HG02678 (cell line): ENCODE measurements around the gene AAK1.
"Not testable (repeated sequence)": the region's sequence is repeated elsewhere in the genome, so short reads cannot be mapped to it uniquely, and the experiment has no call there.

ENCODE experiments used
- ATAC-seq: cut with Tn5 transposase; IDR thresholded peaks from one replicate; pipeline ENCODE4 v1.9.1; 2021; ENCODE audit warnings: mild to moderate bottlenecking, moderate library complexity; ENCODE audit not compliant: unreplicated experiment

The AAK1 gene

DNA sequence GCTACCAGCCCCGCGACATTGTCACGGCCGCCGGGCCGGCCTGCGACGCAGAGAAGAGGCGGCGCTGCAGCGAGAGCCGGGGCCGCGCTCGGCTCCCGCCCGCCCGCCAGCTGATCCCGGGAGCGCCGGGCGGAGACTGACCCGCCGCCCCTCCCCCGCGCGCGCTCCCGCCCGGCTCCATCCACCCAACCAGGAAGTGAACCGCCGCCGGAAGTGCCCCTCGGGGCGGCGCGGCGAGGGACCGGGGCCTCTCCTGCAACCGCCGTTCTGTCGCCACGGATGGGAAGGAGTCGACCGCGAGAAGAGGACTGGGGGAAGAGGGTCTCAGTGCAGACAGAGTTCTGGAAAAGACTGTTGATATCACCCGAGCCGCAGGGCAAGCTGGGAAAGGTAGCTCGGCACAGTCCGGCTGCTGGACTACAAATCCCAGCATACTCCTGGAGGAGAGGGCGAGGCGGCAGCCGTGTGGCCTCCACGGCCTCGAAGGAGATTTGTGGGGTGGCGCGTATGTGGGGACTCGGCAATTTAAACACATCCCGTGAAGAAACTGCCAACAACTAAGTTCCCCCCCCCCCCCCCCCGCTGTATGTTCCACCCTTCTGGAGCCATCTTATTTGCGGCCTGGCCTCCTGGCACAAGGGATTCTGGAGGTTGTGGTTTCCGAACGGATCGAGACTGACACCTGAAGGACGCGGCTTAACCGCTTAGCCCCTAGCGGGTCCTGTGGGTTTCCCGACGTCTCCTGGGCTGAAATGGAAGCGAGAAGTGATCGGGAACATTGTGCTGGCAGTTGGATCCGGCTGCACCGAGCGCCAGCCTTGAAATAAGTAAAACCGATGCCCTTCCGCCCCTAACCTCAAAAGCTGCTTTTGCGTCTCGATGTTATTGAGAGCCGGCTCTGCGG lies at the start of gene AAK1:
Gene AAK1, minus strand, starts transcription at position 138 of the 904 bp plus-strand sequence. CDS start 699 bp downstream, outside the sequence.
- peak; percentile 51 for ATAC-seq

DNA sequence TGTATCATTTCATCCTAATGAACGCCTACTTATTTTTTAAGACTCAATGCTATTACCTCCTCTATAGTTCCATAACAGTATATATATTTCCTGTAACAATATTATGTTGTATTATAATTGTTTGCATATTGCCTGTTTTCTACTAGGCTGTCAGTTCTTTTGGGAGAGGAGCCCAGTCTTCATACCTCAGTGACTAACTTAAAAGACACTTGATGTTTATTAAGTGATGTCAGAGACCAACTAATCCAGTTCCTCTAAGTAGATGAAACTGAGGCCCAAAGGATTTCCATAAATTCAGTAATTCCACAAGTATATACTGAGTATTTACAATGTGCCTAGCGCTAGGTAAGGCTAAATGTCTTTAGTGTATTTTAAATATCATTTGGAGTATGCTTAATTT lies 48.9 kb upstream of the AAK1 start:
- ATAC-seq: no peak

DNA sequence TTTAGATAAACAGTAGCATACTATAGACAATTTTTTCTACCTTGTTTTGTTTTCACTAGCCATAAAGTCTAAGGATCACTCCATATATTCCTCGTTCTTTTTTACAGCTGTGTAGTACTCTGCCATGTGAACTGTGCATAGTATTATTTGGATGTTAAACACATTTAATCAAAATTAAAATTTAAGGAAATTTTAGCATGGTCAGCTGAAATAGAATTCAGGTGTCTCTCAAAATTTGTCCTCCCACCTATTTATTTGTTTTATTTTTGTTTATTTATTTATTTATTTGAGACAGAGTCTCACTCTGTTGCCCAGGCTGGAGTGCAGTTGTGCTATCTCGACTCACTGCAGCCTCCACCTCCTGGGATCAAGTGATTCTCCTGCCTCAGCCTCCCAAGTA lies 46.4 kb upstream of the AAK1 start:
- ATAC-seq: no peak

DNA sequence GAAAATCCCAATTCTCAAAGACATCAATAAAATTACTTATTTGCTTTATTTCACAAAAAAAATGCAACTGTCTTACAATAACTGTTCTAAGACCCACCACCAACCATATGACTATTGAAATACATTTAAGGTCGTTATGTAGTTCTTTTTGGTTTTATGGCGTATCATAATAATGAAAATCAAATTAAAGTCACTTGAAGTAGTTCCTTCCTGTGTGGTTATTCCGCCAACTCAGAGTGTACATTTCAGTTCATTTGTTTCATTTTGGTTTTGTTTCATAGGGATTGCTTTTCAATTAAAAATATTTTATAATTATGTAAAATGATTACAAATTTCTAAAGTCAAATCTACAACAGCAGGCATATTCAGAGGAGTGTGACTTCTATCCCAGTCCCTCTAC lies 45.9 kb upstream of the AAK1 start:
- no peak for ATAC-seq

DNA sequence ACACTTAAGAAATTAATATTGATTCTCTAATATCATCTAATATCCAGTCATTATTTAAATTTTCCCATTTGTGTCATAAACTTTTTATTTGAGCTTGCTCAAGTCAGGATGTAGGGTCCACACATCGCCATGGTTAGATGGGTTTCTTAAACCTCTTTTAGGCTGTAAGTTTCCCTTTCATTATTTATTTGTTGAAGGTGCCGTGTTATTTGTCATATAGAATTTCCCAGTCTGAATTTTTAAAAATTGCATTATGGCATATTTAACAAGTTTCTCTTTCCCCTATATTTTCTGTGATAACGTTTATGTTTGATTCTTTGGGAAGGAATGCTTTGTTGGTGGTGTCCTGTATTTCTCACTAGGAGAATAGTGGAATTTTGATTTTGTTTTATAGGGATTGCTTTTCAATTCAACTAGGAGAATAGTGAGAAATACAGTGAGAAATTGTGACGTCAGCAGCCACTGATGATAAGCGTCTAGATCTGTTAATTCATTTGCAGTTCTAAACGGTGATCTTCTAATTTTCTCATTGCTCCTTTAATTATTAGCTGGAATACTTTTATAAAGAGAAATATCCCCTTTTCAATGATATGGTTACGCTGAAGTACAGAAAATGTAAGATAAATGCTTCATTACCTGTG lies 44.6 kb upstream of the AAK1 start:
- no peak for ATAC-seq

DNA sequence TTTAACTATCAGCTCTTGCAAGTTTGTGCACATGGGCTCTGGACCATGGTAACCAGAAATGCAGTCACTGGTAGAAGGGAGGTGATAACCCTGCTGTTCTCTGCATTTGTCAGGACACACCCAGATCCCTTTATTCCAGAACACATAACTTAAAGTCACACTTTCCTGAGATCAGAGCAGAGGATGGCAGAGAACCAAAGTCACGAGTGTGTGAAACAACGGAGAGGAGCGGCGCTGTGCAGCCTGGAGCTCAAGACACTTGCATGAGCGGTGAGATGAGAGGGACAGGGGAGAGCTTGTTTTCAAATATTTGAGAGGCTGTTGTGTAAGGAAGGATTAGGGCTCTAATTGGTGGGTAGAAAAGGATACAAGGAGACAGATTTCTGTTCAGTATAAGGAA lies 43.3 kb upstream of the AAK1 start:
- ATAC-seq: no peak

DNA sequence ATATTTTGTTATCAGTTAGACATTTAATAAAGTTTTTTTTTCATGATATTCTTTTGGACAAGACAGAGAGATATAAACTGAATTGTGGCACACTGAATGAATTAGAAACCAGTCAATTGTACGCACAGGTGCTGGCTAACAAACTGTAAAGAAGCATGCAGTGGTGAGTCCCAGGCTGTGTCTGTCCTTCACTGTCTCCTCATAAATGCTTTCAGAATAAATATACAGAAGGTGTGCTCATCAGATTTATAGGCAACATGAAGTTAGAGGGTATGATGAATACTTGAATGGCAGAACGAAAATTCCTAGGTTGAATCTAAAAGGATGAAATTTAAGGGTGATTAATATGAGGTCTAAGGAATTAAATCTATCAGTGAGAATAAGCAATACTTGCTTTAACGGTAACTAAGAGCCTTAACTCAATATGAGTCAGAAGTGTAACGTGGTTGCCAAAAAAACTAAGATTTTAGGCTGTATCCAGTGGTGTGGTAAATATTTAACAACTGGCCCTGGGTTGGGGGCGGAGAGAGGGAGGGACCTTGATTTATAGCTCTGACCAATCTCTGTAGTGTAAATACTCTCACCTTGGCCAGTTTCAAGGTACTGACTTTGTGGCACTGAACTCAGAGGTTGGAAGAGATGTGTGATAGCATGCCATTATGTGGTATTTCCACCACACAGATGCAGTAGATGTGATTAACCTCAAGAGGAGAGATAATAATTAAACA lies 41.9 kb upstream of the AAK1 start:
- ATAC-seq: peak; percentile 64

DNA sequence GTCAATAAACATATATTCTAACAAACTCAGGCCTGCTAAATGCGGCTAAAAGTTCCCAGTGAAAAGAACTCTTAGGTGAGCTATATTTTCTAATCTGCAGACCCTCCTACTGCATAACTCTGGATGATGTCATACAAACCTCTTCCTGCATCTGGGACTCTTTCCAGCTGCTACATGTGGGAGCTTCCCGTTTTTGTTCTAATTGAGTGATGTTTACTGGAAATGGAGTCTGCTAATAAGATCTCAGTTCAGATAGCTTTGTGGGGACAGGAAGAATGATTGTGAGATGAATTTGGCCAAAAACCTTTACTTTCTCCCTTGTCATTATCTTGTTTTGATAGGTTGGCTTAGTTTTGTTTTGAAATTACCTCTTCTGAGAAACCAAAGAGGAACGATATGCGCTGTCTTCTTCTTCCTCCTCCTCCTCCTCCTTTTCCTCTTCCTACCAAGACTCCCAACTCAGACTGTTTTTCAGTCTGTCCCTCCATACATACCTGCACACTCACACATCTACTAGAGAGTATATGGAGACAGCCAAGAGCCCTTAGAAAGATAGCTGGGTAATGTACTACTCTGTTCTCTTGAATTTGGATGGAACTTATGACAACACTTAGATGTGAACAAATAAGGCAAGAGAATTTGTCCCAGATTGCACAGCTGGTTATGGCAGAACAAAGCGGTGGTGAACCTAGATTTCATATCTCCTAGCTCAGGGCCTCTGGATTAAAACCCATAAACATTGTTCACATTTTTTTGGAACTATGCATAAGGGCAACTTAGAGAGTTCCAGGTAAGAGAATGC lies 39.8 kb upstream of the AAK1 start:
- ATAC-seq: no peak

DNA sequence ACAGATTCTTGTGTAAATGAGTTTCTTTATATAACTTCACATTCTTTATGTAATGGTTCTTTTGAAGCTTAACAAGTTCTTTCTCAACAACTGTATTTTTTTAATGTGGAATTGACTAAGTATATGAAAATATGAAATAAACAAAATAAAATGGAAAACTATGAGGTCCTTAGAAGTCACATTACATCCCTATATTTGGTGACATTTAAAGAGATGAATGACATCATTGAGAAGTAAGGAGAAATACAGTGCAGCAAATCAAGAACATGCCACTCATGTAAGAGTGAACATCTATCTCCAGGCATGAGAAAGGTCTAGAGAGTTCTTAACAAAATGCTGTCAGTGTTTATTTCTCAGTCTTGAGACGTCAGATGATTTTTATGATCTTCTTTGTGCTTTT lies 39.0 kb upstream of the AAK1 start:
- ATAC-seq: no peak

DNA sequence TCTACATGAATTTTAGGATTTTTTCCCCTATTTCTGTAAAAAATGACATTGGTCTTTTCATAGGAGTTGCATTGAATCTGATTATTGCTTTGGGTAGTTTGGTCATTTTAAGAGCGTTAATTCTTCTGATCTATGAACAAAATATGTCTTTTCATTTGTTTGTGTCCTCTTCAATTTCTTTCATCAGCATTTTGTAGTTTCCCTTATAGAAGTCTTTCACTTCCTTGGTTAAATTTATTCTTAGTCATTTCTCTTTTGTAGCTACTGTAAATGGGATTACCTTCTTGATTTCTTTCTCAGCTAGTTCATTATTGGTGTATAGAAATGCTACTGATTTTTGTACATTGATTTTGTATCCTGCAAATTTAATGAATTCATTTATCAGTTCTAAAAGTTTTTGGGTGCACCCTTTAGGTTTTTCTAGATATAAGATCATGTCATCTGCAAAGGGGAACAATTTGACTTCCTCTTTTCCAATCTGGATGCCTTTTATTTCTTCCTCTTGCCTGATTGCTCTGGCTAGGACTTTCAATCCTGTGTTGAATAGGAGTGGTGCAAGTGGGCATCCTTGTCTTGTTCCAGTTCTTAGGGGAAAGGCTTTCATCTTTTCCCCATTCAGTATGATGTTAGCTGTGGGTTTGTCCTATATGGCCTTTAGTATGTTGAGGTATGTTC lies 36.6 kb upstream of the AAK1 start:
- ATAC-seq: no peak

DNA sequence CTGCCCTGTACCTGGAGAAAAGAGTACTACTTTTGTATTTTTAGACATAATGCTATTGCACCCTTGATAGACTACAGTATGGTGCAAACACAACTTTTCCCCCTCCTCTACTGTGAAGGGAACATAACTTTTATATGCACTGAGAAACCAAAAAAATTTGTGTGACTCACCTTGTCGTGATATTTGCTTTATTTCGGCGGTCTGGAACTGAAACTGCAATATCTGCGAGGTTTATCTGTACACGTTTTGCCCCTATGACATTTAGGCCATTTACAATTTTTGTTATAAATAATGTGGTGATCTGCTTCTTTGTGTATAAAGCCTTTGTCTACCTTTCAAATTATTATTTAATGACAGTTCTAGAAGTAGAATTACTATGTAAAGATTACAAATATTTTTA lies 34.4 kb upstream of the AAK1 start:
- ATAC-seq: no peak

DNA sequence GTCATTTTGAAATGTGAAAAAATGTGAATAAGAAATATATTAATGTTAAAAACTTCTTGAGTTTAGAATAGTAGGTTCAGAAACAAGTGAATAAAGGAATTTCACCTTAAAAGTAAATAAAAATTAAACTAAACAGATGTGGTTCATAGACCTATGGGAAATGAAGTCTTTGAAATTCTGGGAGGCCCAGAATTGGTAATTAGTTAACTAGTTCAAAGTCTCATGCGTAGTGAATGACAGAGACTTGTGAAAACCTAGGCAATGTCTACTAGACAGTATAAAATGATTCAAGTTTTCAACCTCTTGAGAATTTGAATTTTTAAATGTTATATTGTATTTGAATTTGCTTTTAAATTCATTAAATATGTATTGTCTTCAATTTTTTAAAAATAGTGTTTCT lies 32.6 kb upstream of the AAK1 start:
- no peak for ATAC-seq

DNA sequence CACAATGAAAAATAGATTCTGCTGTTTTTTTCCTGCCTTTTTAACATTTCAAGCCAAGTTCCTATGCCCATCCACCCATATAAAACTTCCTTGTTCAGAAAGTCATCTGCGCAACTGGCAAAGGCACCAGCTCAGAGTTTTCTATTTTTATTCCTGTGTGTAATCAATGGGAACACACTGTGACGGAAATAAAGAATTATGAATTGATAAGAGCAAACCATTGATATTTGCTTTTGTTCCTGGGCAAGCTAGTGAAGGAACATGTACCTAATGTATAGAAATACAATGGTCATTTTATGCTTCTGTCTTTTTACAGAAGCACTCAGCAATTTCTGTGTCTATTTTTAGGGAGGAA lies 30.8 kb upstream of the AAK1 start:
- ATAC-seq: no peak

DNA sequence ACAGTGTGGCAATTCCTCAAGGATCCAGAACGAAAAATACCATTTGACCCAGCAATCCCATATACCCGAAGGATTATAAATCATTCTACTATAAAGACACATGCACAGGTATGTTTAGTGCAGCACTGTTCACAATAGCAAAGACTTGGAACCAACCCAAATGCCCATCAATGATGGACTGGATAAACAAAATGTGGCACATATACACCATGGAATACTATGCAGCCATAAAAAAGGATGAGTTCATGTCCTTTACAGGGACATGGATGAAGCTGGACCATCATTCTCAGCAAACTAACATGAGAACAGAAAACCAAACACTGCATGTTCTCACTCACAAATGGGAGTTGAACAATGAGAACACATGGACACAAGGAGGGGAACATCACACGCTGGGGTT lies 29.6 kb upstream of the AAK1 start:
- not testable (repeated sequence) for ATAC-seq

DNA sequence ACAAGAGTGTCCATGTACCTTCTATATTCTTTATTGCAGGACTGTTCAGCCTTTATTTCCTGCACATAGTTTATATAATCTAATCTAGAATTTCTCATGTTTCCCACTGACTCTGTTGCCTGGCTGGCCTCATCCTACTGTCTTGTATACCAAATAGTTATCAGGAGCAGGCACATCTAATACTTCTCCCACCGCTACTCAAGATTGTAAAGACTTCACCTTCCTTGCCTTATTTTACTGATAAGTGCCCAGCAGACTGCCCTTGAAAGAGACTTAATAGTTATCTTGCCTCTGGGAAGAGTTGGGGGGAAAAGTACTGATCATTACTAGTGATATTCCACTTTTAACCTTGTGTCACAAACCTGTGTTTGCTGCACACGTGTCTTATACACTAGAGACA lies 26.1 kb upstream of the AAK1 start:
- ATAC-seq: no peak

DNA sequence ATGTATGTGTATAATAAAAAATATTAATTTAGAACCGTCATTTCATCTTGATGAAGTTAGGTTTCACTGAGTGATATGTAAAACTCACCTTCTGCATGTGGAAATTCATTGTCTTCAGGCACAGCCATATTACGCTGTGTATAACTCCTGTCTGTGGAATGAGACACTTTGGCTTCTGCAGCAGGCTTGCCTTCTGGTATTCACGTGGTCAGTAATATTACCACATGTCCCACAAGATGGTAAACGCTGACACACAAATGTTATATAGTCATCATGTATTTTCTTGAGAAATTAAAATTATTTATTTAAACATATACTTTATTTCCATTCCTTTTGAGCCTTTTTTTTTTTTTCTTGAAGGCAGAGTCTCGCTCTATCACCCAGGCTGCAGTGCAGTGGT lies 25.1 kb upstream of the AAK1 start:
- ATAC-seq: no peak

DNA sequence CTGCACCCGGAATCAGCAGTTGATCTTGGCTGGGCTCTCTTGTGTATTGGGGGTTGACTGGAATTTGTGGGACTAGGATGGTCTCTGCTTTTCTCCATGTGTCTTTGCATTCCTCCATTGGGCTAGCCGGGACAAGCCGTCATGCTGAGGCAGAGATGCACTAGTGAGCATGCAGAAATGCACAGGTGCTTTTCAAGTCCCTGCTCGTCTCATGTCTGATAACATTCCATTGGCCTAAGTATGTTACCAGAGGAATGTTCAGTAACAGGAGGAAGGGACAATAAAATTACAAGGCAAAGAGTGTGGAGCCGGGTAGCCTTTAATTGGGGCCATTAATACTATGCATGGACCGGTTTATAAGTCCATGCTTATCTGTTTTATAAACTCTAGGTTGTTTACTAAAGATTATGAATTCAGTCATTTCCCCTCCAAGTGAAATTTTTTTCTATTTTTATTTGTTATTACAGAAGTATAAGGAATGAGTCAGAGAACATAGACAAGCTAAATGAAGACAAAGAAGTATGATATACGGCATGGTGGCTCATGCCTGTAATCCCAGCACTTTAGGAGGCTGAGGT lies 24.4 kb upstream of the AAK1 start:
- ATAC-seq: no peak

DNA sequence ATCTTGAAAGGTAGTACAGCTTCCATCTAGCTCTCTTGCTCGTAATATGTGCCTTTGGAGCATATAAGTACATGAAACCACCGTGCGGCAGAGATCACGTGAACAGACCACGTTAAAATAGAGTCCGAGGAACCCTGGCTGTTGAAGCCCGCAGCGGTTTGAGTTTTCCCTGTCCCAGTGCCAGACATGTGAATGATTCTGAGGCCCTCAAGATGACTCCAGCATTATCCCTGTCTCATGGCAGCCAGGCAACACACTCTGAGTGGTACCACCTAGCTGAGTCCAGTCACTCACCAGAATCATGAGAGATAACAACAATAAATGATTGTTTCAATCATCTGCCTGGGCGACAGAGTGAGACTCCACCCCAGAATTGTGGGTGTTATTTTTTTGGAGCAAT lies 21.6 kb upstream of the AAK1 start:
- no peak for ATAC-seq

DNA sequence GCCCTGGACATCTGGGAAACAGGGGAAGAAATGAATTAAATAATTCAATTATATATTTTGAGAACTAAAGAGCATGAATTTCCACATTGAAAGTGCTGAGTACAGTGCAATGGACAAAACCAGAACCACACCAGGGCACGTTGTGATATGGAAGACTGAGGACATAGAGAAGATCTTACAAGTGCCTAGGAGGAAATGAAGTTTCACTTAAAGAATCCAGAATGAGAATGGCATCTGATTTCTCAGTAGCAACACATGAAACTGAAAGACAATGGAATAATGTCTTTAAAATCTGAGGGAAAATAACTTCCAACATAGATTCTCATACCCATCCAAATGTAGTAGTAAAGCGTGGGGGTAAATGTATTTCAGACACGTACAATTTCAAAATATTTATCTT lies 20.3 kb upstream of the AAK1 start:
- no peak for ATAC-seq

DNA sequence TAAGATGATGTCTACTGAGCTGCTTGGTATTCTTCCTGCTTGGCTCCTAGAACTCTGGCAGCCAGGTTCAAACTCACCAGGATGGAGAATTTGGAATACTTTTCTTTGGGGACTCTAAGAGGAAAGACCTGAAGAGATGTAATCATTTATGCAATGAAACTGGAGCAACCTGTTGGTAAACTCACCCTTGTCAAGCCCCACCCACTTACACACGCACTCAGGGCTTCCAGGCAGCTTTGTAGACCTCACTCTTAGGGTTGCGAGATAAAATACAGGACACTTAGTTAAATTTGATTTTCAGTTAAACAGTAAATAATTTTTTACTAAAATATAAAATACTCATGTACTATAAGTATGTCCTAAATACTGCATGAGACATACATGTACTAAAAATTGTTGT lies 19.0 kb upstream of the AAK1 start:
- not testable (repeated sequence) for ATAC-seq
